ENCODE measurements around the gene TTC23.

Gene TTC23

DNA sequence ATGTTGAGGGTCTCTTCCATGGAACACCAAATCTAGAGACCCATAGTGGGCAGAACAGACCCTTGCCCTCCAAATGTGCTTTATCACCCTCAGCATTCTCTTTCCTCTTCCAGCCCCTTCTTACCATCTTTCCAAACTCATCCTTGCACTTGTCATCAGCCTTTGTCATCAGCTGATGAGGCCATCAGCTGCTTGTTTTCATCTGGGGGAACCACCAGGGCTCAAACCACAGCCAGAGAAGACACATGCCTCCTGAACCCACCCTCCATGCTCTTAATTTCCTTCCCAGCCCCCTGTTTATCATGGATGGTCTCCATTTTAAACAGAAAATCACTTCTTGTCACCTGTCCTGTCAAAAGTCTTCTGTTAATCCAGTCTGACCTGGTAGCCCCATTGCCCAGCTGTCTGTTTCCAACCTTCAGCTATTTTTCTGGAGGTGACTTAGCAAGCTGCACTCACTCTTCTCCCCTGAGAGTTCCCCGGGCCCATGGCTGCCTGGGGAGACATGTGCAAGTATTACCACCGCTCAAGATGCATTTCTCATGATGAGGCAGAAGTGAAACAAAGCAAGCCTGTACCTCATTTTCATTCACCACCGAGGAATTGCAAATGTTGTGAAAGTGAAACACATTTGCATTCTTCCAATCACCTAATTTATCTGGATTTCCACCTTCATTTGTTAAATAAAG lies 159.2 kb downstream of the TTC23 start:
- Histone ChIP-seq H3K4me3 (ENCODE audit: low read depth, low read length) (no peak overlapping the region), H3K27ac (no peak overlapping the region), H3K36me3 (replicated peaks) (no peaks in the 10 kb centered on the region), H3K27me3 (replicated peaks) (no peaks in the 10 kb centered on the region)
- in situ Hi-C loops (cut with HindIII; ENCODE audit: low pct_ligation_motif_present, low sequenced_read_pairs) = no loop called here
- TF ChIP-seq, protein P1, sequence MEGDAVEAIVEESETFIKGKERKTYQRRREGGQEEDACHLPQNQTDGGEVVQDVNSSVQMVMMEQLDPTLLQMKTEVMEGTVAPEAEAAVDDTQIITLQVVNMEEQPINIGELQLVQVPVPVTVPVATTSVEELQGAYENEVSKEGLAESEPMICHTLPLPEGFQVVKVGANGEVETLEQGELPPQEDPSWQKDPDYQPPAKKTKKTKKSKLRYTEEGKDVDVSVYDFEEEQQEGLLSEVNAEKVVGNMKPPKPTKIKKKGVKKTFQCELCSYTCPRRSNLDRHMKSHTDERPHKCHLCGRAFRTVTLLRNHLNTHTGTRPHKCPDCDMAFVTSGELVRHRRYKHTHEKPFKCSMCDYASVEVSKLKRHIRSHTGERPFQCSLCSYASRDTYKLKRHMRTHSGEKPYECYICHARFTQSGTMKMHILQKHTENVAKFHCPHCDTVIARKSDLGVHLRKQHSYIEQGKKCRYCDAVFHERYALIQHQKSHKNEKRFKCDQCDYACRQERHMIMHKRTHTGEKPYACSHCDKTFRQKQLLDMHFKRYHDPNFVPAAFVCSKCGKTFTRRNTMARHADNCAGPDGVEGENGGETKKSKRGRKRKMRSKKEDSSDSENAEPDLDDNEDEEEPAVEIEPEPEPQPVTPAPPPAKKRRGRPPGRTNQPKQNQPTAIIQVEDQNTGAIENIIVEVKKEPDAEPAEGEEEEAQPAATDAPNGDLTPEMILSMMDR (IDR thresholded peaks at IDR 0.05; ENCODE audit: low read depth, low read length, missing control alignments) = no peak
- no peak for DNase-seq

DNA sequence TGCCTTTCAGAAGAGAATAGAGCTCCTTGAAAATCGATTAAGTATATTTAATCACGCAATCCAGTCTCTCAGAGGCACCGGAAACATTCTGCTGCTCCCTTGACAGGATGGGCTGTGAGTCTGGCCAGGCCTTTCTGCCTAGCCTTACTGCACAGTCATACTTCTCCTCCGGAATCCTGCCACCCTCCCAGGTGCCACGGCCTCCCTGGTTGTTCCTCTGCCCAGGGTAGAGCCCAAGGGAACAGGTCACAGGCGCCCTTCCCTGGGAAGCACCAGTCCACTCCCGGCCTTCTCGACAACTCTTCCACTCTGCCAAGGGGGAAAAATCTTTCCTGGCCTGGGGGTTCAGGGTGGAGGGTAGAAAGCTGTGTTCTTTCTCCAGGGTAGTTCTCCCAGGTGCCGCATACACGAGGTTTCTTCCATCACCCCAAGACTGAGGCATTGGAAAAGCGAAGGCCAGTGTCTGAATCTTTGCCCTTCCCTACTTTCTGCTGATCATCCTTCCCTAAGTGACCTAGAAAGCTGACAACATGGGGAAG lies 161.9 kb downstream of the TTC23 start:
- H3K27me3 ChIP-seq (replicated peaks) = no peaks in the 10 kb centered on the region
- in situ Hi-C loops (cut with HindIII; ENCODE audit: low pct_ligation_motif_present, low sequenced_read_pairs) = no loop called here
- DNase-seq = no peak
- H3K36me3 ChIP-seq (replicated peaks) = no peaks in the 10 kb centered on the region
- TF ChIP-seq, protein P1 (IDR thresholded peaks at IDR 0.05; ENCODE audit: low read depth, low read length, missing control alignments) = no peak
- no peak overlapping the region for H3K27ac ChIP-seq
- no peak overlapping the region for H3K4me3 ChIP-seq (ENCODE audit: low read depth, low read length)

DNA sequence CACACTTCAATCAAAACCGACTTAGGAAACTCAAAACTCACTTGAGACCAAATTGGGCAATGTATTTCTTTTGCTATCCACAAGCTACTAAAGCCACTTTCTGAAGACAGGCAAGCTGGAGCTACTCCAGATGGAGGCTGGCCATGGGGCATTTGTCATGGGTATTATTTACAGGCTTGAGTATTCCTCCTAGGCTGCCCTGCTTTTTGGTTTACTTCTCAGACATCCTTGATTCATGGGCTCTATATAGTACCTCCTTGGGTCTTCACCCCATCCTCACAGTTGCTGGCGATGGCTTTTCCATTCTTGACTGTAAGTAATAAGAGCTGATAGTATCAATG lies 163.1 kb downstream of the TTC23 start:
- in situ Hi-C loops (cut with HindIII; ENCODE audit: low pct_ligation_motif_present, low sequenced_read_pairs) = no loop called here
- Histone ChIP-seq H3K36me3 (replicated peaks) (no peaks in the 10 kb centered on the region), H3K4me3 (ENCODE audit: low read depth, low read length) (no peak overlapping the region), H3K27me3 (replicated peaks) (no peaks in the 10 kb centered on the region), H3K27ac (no peak overlapping the region)
- DNase-seq = no peak
- TF ChIP-seq, protein P1 (IDR thresholded peaks at IDR 0.05; ENCODE audit: low read depth, low read length, missing control alignments) = no peak

Measured in brain microvascular endothelial cell (primary cell).